AG04449 (cell line): ENCODE measurements around the gene TRIP13.
A peak's percentile ranks its signal among the peaks of the same experiment; 100 is the strongest.
"Not testable (repeated sequence)": the region's sequence is repeated elsewhere in the genome, so short reads cannot be mapped to it uniquely, and the experiment has no call there.

Source experiments
- CTCF ChIA-PET: fragments of 350-600 bp; formaldehyde crosslinking; extraction: SDS; loops from one replicate; lab custom pipeline; 2021; ENCODE audit warnings: antibody characterized with exemption; lab: Yijun Ruan, JAX
- POLR2A ChIA-PET: fragments of 400-600, 350-600 bp; formaldehyde crosslinking; extraction: SDS; loops from one replicate; lab custom pipeline; 2020; ENCODE audit warnings: antibody characterized with exemption, inconsistent platforms; lab: Yijun Ruan, JAX
- DNase-seq: peaks from one replicate; pipeline ENCODE4 v3.0.0-alpha.2; 2010; ENCODE audit warnings: low read depth, low spot score
- H3K4me3 ChIP-seq: 2 replicates; pipeline ENCODE4 v1.5.1; 2011; ENCODE audit warnings: low read depth, mild to moderate bottlenecking, control low read depth, low read length
- TF ChIP-seq, protein P1 (sequence below): IDR thresholded peaks from one replicate; pipeline ENCODE4 v1.5.1; 2011; ENCODE audit warnings: mild to moderate bottlenecking, moderate library complexity, low read length, control low read depth, inconsistent platforms; ENCODE audit not compliant: insufficient read depth; ENCODE audit errors: missing control alignments

The TRIP13 gene, protein sequence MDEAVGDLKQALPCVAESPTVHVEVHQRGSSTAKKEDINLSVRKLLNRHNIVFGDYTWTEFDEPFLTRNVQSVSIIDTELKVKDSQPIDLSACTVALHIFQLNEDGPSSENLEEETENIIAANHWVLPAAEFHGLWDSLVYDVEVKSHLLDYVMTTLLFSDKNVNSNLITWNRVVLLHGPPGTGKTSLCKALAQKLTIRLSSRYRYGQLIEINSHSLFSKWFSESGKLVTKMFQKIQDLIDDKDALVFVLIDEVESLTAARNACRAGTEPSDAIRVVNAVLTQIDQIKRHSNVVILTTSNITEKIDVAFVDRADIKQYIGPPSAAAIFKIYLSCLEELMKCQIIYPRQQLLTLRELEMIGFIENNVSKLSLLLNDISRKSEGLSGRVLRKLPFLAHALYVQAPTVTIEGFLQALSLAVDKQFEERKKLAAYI

DNA sequence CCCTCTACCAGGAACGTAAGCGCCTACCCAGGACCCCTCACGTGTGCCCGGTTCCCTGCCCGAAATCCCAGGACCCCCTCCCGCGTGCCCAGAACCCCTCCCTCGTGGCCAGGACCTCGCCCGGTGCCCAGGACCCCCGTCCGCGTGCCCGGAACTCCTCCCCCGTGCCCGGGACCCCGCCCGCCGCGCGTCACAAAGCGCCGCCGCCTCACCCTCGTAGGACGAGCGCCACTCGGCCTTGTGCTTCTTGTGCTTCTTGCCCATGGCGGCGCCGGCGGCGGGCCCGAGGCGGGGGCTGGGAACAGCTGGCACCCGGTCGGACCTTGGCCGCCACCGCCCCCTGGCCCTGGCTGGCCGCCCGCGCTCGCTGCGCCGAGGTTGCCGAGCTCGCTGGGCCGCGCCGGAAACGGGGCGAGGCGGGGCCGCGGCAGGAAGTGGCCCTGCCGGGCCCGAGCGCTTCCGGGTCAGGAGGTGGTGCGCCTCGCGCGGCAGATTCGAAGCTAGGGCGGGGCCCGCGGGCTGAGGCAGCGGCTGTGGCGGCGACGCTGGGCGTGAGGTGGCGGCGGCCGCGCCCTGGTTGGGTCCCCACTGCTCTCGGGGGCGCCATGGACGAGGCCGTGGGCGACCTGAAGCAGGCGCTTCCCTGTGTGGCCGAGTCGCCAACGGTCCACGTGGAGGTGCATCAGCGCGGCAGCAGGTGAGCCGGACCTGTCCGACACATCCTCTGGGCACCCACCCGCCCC lies at the start of gene TRIP13, which contains the start of gene BRD9:
Gene TRIP13, plus strand, starts transcription at position 491 of the 743 bp plus-strand sequence. Its CDS starts 115 bp downstream, at position 606.
Gene BRD9, minus strand, starts transcription at position 408 of the 743 bp plus-strand sequence. Its CDS starts 144 bp downstream, at position 264.
- ChIA-PET POLR2A (interaction anchor here (0.6 to 1.1 kb wide), 3 partner anchors 10 to 453 kb away, joined by 3 to 4 read pairs (median 3); no protein-coding TSS in a partner anchor), CTCF (interaction anchor here (1.1 to 5.5 kb wide), 4 partner anchors 12 to 275 kb away, joined by 3 to 55 read pairs (median 10); no protein-coding TSS in a partner anchor)
- TF ChIP-seq, protein P1, sequence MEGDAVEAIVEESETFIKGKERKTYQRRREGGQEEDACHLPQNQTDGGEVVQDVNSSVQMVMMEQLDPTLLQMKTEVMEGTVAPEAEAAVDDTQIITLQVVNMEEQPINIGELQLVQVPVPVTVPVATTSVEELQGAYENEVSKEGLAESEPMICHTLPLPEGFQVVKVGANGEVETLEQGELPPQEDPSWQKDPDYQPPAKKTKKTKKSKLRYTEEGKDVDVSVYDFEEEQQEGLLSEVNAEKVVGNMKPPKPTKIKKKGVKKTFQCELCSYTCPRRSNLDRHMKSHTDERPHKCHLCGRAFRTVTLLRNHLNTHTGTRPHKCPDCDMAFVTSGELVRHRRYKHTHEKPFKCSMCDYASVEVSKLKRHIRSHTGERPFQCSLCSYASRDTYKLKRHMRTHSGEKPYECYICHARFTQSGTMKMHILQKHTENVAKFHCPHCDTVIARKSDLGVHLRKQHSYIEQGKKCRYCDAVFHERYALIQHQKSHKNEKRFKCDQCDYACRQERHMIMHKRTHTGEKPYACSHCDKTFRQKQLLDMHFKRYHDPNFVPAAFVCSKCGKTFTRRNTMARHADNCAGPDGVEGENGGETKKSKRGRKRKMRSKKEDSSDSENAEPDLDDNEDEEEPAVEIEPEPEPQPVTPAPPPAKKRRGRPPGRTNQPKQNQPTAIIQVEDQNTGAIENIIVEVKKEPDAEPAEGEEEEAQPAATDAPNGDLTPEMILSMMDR, result no peak
- no peak for DNase-seq
- H3K4me3 ChIP-seq, result peak within 1 kb of the TSS; percentile 95

DNA sequence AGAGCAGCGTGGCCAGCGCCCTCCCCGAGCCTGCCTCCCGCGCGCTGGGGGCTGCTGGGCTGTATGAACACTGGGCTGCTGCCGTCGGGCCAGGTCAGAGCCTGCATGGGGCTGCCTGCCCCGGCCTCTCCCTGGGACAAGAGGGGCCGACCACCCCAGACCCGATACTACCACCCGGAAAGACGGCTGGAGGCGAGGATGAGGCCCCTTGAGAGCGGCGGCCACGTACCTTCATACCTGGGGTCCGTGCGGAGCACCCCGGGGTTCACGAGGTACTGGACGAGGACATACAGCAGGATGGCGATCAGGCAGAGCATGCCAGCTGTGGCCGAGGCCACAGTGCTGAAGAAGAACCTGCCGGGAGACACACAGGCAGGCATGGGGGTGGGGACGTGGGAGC lies 49.3 kb upstream of the TRIP13 start:
- CTCF ChIA-PET, POLR2A ChIA-PET, DNase-seq, H3K4me3 ChIP-seq: not testable (repeated sequence)

DNA sequence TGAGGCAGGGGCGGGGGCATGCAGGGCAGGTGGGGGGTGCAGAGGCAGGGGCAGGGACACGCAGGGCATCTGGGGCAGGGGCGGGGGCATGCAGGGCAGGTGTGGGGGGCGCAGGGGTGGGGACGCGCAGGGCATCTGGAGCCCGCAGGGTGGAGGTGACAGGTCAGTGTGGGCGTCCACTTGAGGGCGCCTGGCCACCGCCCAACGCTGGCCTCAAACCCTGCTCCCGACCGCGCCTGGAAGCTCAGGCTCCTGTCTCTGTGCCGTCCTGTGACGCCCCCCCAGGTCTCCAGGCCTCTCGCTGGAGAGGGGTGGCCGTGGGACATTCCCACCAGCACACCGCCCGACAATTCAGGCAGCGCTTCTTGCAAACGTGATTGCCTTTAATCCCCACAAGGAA lies 48.8 kb upstream of the TRIP13 start:
- POLR2A ChIA-PET, H3K4me3 ChIP-seq, CTCF ChIA-PET, DNase-seq: not testable (repeated sequence)

DNA sequence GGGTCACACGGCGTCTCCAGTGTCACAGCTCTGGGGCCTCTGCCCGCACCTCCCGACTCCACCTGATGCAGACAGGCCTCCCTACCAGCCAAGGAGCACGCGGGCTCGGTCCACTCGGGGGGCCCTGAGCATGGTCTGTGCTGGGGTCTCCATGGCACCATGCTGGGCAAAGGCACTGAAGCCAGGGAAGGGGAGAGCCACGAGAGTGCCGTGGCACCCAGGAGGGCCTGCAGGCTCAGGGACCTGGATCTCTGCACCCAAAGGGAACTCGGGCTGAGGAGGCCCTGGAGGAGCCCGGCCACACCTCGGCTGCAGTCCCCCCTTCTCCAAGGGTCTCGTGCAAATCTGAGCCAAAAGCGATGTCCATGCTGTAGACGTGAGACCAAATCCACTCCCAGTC lies 48.3 kb upstream of the TRIP13 start:
- CTCF ChIA-PET, POLR2A ChIA-PET, H3K4me3 ChIP-seq, DNase-seq: not testable (repeated sequence)

DNA sequence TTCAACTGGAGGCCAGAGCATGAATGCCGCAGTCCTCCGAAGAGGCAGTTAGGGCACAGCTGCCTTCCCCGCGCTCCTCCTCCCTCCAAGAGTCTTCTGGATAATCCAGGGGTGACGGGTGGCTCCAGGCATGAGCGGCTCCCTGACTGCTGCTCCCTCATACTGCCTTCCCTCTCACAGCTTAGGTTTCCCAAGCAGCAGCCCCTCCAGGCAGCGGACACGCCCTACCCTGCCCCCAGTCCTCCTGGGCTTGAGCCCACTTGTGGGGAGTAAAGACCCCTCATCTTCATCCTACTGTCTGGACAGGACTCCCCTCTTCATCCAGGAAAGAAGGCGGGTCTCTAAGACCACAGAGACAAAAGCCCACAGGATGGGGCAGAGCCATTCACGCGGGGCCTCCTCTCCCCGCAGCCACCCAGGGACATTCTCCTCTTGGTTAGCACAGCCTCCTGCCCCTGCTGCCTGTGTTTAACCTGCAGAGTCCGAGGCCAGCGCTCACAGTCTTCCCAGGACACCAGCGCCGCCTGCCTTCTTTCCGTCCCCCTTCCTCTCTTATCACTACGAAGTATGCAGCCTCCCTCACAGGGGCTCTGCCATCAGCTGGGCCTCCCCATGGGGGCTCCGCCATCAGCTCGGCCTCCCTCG lies 47.5 kb upstream of the TRIP13 start:
- DNase-seq, H3K4me3 ChIP-seq, CTCF ChIA-PET, POLR2A ChIA-PET: not testable (repeated sequence)

DNA sequence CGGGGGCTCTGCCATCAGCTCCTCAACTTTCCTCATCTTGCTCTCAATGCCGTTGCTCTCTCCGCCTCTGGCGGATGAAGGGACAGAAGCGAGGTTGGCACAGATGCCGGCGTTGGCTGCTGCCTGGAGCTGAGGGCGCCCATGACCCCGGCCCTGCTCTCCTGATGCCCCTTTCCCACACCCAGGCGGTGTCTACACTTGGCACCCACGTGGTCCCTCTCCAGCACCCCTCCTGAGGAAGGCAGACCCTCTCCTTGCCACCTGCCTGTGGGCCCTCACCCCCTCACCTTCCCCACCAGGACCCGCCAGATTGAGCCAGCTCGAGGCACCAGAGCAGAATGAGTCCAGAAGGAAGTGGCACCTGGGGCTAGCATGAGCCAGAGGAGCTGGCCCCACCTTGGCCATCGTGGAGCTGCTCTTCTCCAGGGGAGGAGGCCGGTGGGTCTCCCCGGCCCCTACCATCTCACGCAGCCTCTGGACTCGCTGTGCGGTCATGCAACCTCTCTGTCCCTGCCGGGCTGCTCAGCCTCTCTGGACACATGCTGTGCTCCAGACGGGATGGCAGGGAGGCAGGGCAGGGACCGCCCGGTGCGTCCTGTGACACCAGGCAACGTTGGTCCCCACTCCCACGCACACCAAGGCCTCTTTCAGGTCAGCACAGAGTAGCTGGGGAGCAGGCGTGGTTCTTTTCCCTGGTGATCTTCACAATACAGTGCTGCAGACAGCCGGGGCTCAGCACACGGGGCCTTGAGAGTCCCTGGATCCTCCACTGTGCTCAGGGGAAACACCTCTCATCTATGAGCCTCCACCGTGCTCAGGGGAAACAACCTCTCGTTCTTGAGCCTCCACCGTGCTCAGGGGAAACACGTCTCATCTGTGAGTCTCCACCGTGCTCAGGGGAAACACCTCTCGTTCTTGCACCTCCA lies 46.7 kb upstream of the TRIP13 start:
- DNase-seq, H3K4me3 ChIP-seq, CTCF ChIA-PET, POLR2A ChIA-PET: not testable (repeated sequence)

DNA sequence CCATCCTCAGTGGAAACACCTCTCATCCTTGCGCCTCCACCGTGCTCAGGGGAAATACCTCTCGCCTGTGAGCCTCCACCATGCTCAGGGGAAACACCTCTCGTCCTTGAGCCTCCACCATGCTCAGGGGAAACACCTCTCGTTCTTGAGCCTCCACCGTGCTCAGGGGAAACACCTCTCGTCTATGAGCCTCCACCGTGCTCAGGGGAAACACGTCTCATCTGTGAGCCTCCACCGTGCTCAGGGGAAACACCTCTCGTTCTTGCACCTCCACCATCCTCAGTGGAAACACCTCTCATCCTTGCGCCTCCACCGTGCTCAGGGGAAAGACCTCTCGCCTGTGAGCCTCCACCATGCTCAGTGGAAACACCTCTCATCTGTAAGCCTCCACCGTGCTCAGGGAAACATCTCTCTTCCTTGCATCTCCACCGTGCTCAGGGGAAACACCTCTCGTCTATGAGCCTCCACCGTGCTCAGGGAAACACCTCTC lies 46.0 kb upstream of the TRIP13 start:
- POLR2A ChIA-PET, H3K4me3 ChIP-seq, CTCF ChIA-PET, DNase-seq: not testable (repeated sequence)

DNA sequence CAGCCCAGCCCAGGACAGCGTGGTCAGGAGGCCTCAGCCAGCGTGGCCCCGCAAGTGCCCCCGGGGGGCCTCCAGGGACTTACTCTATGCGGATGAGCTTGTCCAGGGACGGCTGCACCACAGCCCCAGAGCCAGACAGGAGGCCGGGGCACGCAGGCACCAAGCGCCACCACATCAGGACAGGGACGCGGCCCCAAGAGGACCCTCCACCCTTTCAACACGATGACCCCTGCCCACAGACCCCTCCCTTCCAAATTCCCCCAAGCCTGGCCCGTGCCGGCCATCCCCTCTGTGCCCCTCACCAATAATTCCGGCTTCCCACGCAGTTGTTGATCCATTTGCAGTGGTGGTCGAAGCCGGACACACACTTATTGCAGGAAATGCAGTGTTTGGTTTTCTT lies 45.5 kb upstream of the TRIP13 start:
- DNase-seq, CTCF ChIA-PET, H3K4me3 ChIP-seq, POLR2A ChIA-PET: not testable (repeated sequence)

DNA sequence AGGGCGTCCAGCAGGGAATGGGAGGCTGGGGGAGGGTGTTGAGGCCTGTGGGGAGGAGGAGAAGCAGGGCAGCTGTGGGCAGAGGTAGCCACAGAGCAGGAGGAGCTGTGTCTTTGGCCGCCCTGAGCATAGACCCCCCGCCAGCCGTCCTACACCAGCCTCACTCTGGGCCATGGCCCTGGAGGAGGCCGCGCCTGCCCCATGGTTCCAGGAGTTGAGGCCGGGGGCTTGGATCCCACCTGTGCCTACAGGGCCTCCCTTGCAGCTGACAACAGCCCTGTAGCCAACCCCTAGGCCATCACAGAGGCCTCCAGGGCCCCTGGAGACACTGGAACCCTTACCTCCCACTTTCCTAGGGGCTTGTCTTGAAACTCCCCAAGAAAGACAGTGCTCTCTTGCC lies 44.9 kb upstream of the TRIP13 start:
- POLR2A ChIA-PET, CTCF ChIA-PET, DNase-seq, H3K4me3 ChIP-seq: not testable (repeated sequence)
